Fibroblast of the conjunctiva (primary cell): ENCODE measurements around the gene FYCO1.

Experiments
- DNase-seq: peaks from one replicate; pipeline ENCODE4 v3.0.0-alpha.2; 2010; ENCODE audit warnings: low read depth

FYCO1 gene

GRCh38 chr3:45942051-45942825, 53.4 kb downstream of the FYCO1 start:
- DNase-seq: no peak

- no peak for DNase-seq
These were observed 54.8 kb downstream of the FYCO1 start for GRCh38 chr3:45940781-45941365.

GRCh38 chr3:45940004-45940780, 55.4 kb downstream of the FYCO1 start:
- DNase-seq: no peak

- no peak for DNase-seq
These were observed 56.3 kb downstream of the FYCO1 start for GRCh38 chr3:45939341-45939771.

GRCh38 chr3:45938864-45939263, 56.8 kb downstream of the FYCO1 start:
- peak; percentile 91 for DNase-seq

GRCh38 chr3:45938043-45938435, 57.6 kb downstream of the FYCO1 start:
- no peak for DNase-seq

GRCh38 chr3:45937206-45938042, 58.2 kb downstream of the FYCO1 start:
- DNase-seq: no peak

- DNase-seq: no peak
These were observed 59.4 kb downstream of the FYCO1 start for GRCh38 chr3:45936261-45936660.

GRCh38 chr3:45933591-45933990, 62.0 kb downstream of the FYCO1 start:
- DNase-seq: no peak

GRCh38 chr3:45932112-45932511, 63.5 kb downstream of the FYCO1 start:
- no peak for DNase-seq

- DNase-seq: no peak
These were observed 64.1 kb downstream of the FYCO1 start for GRCh38 chr3:45931496-45931895.

GRCh38 chr3:45929042-45929679, 66.5 kb downstream of the FYCO1 start:
- no peak for DNase-seq

- DNase-seq: no peak
These were observed 67.7 kb downstream of the FYCO1 start for GRCh38 chr3:45927881-45928280.

GRCh38 chr3:45923755-45924154, 71.9 kb downstream of the FYCO1 start:
- no peak for DNase-seq

- no peak for DNase-seq
These were observed 72.6 kb downstream of the FYCO1 start for GRCh38 chr3:45922950-45923590.

- DNase-seq: no peak
These were observed 73.6 kb downstream of the FYCO1 start for GRCh38 chr3:45922039-45922326.

GRCh38 chr3:45921158-45922038, 74.2 kb downstream of the FYCO1 start:
- DNase-seq: no peak

- DNase-seq: no peak
These were observed 78.3 kb downstream of the FYCO1 start for GRCh38 chr3:45917146-45917898.

- DNase-seq: no peak
These were observed 79.9 kb downstream of the FYCO1 start for GRCh38 chr3:45915518-45916231.
